ENCODE results near the gene ARHGAP12.
A peak's percentile ranks its signal among the peaks of the same experiment; 100 is the strongest.
"Not testable (repeated sequence)": the region's sequence is repeated elsewhere in the genome, so short reads cannot be mapped to it uniquely, and the experiment has no call there.

Gene ARHGAP12

GRCh38 chr10:31928549-31929260 is at the start of gene ARHGAP12:
ARHGAP12 (minus strand) TSS chr10:31928831; CDS start chr10:31908855, 19,976 bp downstream.
- H3K4me3 ChIP-seq (ENCODE audit: low read depth, low read length) = peak within 1 kb of the TSS; percentile 89
- peaks cover 56% of the 10 kb centered on the region for H3K79me2 ChIP-seq (ENCODE audit: control insufficient read depth, insufficient read depth, low read length, unreplicated experiment)
- H3K4me1 ChIP-seq (ENCODE audit: control insufficient read depth, insufficient read depth, low read length, unreplicated experiment) = peaks cover 17% of the 10 kb centered on the region
- H3K27me3 ChIP-seq (ENCODE audit: insufficient read depth, low read length) = no peaks in the 10 kb centered on the region
- peak within 1 kb of the TSS; percentile 87 for H2AFZ ChIP-seq (ENCODE audit: low read length, unreplicated experiment)
- no peaks in the 10 kb centered on the region for H3K36me3 ChIP-seq (ENCODE audit: insufficient read depth, low read length)
- H3K27ac ChIP-seq (ENCODE audit: low read depth, low read length) = peak within 1 kb of the TSS; percentile 69

- H3K27ac ChIP-seq (ENCODE audit: low read depth, low read length) = 0 out of 2 replicates have a peak overlapping the region, but pooled peaks have one; percentile 18
- H3K4me1 ChIP-seq (ENCODE audit: control insufficient read depth, insufficient read depth, low read length, unreplicated experiment) = peaks cover 15% of the 10 kb centered on the region
These were observed 49.5 kb upstream of the ARHGAP12 start for GRCh38 chr10:31978156-31978483.

GRCh38 chr10:31977440-31978155 is 49.0 kb upstream of the ARHGAP12 start:
- H2AFZ ChIP-seq (ENCODE audit: low read length, unreplicated experiment) = no peak overlapping the region
- no peak overlapping the region for H3K4me3 ChIP-seq (ENCODE audit: low read depth, low read length)
- H3K36me3 ChIP-seq (ENCODE audit: insufficient read depth, low read length) = no peaks in the 10 kb centered on the region
- 0 out of 2 replicates have a peak overlapping the region, but pooled peaks have one; percentile 18 for H3K27ac ChIP-seq (ENCODE audit: low read depth, low read length)
- no peaks in the 10 kb centered on the region for H3K79me2 ChIP-seq (ENCODE audit: control insufficient read depth, insufficient read depth, low read length, unreplicated experiment)
- H3K27me3 ChIP-seq (ENCODE audit: insufficient read depth, low read length) = no peaks in the 10 kb centered on the region
- H3K4me1 ChIP-seq (ENCODE audit: control insufficient read depth, insufficient read depth, low read length, unreplicated experiment) = peaks cover 15% of the 10 kb centered on the region

More at GRCh38 chr10:31978156-31978483, 49.5 kb upstream of the ARHGAP12 start:
- Histone ChIP-seq H3K36me3 (ENCODE audit: insufficient read depth, low read length) (no peaks in the 10 kb centered on the region), H3K79me2 (ENCODE audit: control insufficient read depth, insufficient read depth, low read length, unreplicated experiment) (no peaks in the 10 kb centered on the region), H3K27me3 (ENCODE audit: insufficient read depth, low read length) (no peaks in the 10 kb centered on the region), H3K4me3 (ENCODE audit: low read depth, low read length) (no peak overlapping the region), H2AFZ (ENCODE audit: low read length, unreplicated experiment) (no peak overlapping the region)

- Histone ChIP-seq H3K27me3 (ENCODE audit: insufficient read depth, low read length) (no peaks in the 10 kb centered on the region), H3K4me1 (ENCODE audit: control insufficient read depth, insufficient read depth, low read length, unreplicated experiment) (peaks cover 15% of the 10 kb centered on the region), H3K27ac (ENCODE audit: low read depth, low read length) (no peak overlapping the region), H3K79me2 (ENCODE audit: control insufficient read depth, insufficient read depth, low read length, unreplicated experiment) (no peaks in the 10 kb centered on the region), H3K4me3 (ENCODE audit: low read depth, low read length) (no peak overlapping the region), H2AFZ (ENCODE audit: low read length, unreplicated experiment) (no peak overlapping the region), H3K36me3 (ENCODE audit: insufficient read depth, low read length) (no peaks in the 10 kb centered on the region)
These were observed 46.6 kb upstream of the ARHGAP12 start for GRCh38 chr10:31975157-31975765.

GRCh38 chr10:31974434-31975124 is 45.9 kb upstream of the ARHGAP12 start:
- Histone ChIP-seq H3K79me2 (ENCODE audit: control insufficient read depth, insufficient read depth, low read length, unreplicated experiment) (no peaks in the 10 kb centered on the region), H3K4me1 (ENCODE audit: control insufficient read depth, insufficient read depth, low read length, unreplicated experiment) (peaks cover 15% of the 10 kb centered on the region), H3K36me3 (ENCODE audit: insufficient read depth, low read length) (no peaks in the 10 kb centered on the region), H2AFZ (ENCODE audit: low read length, unreplicated experiment) (no peak overlapping the region), H3K4me3 (ENCODE audit: low read depth, low read length) (no peak overlapping the region), H3K27ac (ENCODE audit: low read depth, low read length) (no peak overlapping the region), H3K27me3 (ENCODE audit: insufficient read depth, low read length) (no peaks in the 10 kb centered on the region)

GRCh38 chr10:31972519-31973041 is 43.9 kb upstream of the ARHGAP12 start:
- Histone ChIP-seq H3K4me3 (ENCODE audit: low read depth, low read length) (no peak overlapping the region), H3K79me2 (ENCODE audit: control insufficient read depth, insufficient read depth, low read length, unreplicated experiment) (no peaks in the 10 kb centered on the region), H3K4me1 (ENCODE audit: control insufficient read depth, insufficient read depth, low read length, unreplicated experiment) (peaks cover 9% of the 10 kb centered on the region), H3K27ac (ENCODE audit: low read depth, low read length) (no peak overlapping the region), H3K27me3 (ENCODE audit: insufficient read depth, low read length) (no peaks in the 10 kb centered on the region), H3K36me3 (ENCODE audit: insufficient read depth, low read length) (no peaks in the 10 kb centered on the region), H2AFZ (ENCODE audit: low read length, unreplicated experiment) (no peak overlapping the region)

- H3K36me3 ChIP-seq (ENCODE audit: insufficient read depth, low read length); H3K4me3 ChIP-seq (ENCODE audit: low read depth, low read length); H3K4me1 ChIP-seq (ENCODE audit: control insufficient read depth, insufficient read depth, low read length, unreplicated experiment); H3K27ac ChIP-seq (ENCODE audit: low read depth, low read length); H2AFZ ChIP-seq (ENCODE audit: low read length, unreplicated experiment); H3K27me3 ChIP-seq (ENCODE audit: insufficient read depth, low read length); H3K79me2 ChIP-seq (ENCODE audit: control insufficient read depth, insufficient read depth, low read length, unreplicated experiment): not testable (repeated sequence)
These were observed 41.2 kb upstream of the ARHGAP12 start for GRCh38 chr10:31969847-31970246.

- H3K79me2 ChIP-seq (ENCODE audit: control insufficient read depth, insufficient read depth, low read length, unreplicated experiment) = no peaks in the 10 kb centered on the region
- H3K27me3 ChIP-seq (ENCODE audit: insufficient read depth, low read length) = no peaks in the 10 kb centered on the region
- no peak overlapping the region for H3K27ac ChIP-seq (ENCODE audit: low read depth, low read length)
- H3K36me3 ChIP-seq (ENCODE audit: insufficient read depth, low read length) = no peaks in the 10 kb centered on the region
- H3K4me3 ChIP-seq (ENCODE audit: low read depth, low read length) = no peak overlapping the region
- peaks cover 13% of the 10 kb centered on the region for H3K4me1 ChIP-seq (ENCODE audit: control insufficient read depth, insufficient read depth, low read length, unreplicated experiment)
- no peak overlapping the region for H2AFZ ChIP-seq (ENCODE audit: low read length, unreplicated experiment)
These were observed 35.0 kb upstream of the ARHGAP12 start for GRCh38 chr10:31963589-31963980.

- Histone ChIP-seq H3K4me3 (ENCODE audit: low read depth, low read length) (no peak overlapping the region), H2AFZ (ENCODE audit: low read length, unreplicated experiment) (no peak overlapping the region), H3K4me1 (ENCODE audit: control insufficient read depth, insufficient read depth, low read length, unreplicated experiment) (peaks cover 13% of the 10 kb centered on the region), H3K79me2 (ENCODE audit: control insufficient read depth, insufficient read depth, low read length, unreplicated experiment) (no peaks in the 10 kb centered on the region), H3K27me3 (ENCODE audit: insufficient read depth, low read length) (no peaks in the 10 kb centered on the region), H3K27ac (ENCODE audit: low read depth, low read length) (no peak overlapping the region), H3K36me3 (ENCODE audit: insufficient read depth, low read length) (no peaks in the 10 kb centered on the region)
These were observed 34.4 kb upstream of the ARHGAP12 start for GRCh38 chr10:31962826-31963588.
